Body of pancreas (tissue), 4 donors: ENCODE measurements around the gene BMPR2.

Experiments used
- POLR2A ChIP-seq, 3 donors: fragments of 450-650 bp; IDR thresholded peaks; one replicate each; pipeline ENCODE4 v1.6.1; 2016; ENCODE audit warnings: antibody characterized with exemption in 3 of 3, mild to moderate bottlenecking in 2 of 3
- TF ChIP-seq, protein P1 (sequence below), 7 experiments: fragments of 450-650 bp in 4 of 7; fragments of 200-600 bp in 3 of 7; sonication (generic) in 3 of 7; IDR thresholded peaks; one replicate each; pipeline ENCODE4 v1.5.1; 2016 to 2019; ENCODE audit warnings: antibody characterized with exemption in 7 of 7

DNA sequence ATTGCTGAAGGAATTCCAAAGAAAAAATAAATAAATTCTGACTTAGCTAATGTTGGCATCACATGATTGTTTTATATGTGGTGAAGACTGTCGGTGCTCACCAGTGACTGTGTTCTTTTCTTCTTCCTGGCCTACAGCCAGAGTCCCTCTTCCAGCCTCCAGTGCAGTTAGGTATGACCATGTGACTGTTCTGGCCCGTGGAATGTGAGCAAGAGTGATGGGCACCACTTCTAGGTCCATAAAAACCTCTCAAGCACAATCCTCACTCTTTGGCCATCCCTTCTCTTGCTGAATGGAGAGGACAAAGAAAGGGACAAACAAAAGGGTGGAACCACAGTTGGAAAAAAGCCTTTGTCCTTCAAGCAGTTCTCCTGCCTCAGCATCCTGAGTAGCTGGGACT is 39.0 kb upstream of the BMPR2 start:
- TF ChIP-seq, protein P1, sequence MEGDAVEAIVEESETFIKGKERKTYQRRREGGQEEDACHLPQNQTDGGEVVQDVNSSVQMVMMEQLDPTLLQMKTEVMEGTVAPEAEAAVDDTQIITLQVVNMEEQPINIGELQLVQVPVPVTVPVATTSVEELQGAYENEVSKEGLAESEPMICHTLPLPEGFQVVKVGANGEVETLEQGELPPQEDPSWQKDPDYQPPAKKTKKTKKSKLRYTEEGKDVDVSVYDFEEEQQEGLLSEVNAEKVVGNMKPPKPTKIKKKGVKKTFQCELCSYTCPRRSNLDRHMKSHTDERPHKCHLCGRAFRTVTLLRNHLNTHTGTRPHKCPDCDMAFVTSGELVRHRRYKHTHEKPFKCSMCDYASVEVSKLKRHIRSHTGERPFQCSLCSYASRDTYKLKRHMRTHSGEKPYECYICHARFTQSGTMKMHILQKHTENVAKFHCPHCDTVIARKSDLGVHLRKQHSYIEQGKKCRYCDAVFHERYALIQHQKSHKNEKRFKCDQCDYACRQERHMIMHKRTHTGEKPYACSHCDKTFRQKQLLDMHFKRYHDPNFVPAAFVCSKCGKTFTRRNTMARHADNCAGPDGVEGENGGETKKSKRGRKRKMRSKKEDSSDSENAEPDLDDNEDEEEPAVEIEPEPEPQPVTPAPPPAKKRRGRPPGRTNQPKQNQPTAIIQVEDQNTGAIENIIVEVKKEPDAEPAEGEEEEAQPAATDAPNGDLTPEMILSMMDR (IDR thresholded peaks at IDR 0.05) = no peak
- no peak for TF ChIP-seq POLR2A (IDR thresholded peaks at IDR 0.05)
